Astrocyte (in vitro differentiated cells and primary cell): ENCODE results near the gene EPHB4.

ENCODE experiments used
- CTCF ChIP-seq: IDR thresholded peaks from 2 replicates; pipeline ENCODE4 v1.5.1; 2011; ENCODE audit warnings: low read depth, mild to moderate bottlenecking, inconsistent platforms, low read length, moderate library complexity; ENCODE audit not compliant: insufficient read depth
- EZH2 ChIP-seq: IDR thresholded peaks from 2 replicates; pipeline ENCODE4 v1.6.1; 2012; ENCODE audit warnings: mild to moderate bottlenecking, low read length, inconsistent platforms; ENCODE audit not compliant: insufficient read depth

GRCh38 chr7:100765250-100765649, 62.1 kb downstream of the EPHB4 start:
- no peak for TF ChIP-seq CTCF
- no peak for TF ChIP-seq EZH2
